HG03060 (cell line): Measurements from ENCODE around the gene PRIM2.
A peak's percentile ranks its signal among the peaks of the same experiment; 100 is the strongest.
"Not testable (repeated sequence)": the region's sequence is repeated elsewhere in the genome, so short reads cannot be mapped to it uniquely, and the experiment has no call there.

Experiments used
- ATAC-seq: cut with Tn5 transposase; IDR thresholded peaks from one replicate; pipeline ENCODE4 v1.9.1; 2021; ENCODE audit warnings: low read depth, moderate number of reproducible peaks; ENCODE audit not compliant: unreplicated experiment

Gene PRIM2

GRCh38 chr6:57317060-57317943, at the start of gene PRIM2:
Gene PRIM2 (plus strand): TSS chr6:57317630. CDS start chr6:57318446, 816 bp downstream.
- ATAC-seq: peak; percentile 63

- ATAC-seq: no peak
Measured at GRCh38 chr6:57268294-57268640, 49.2 kb upstream of the PRIM2 start.

- ATAC-seq: not testable (repeated sequence)
Measured at GRCh38 chr6:57274113-57274824, 43.2 kb upstream of the PRIM2 start.

GRCh38 chr6:57275384-57275783, 42.0 kb upstream of the PRIM2 start:
- no peak for ATAC-seq

- no peak for ATAC-seq
Measured at GRCh38 chr6:57276946-57277345, 40.5 kb upstream of the PRIM2 start.

- ATAC-seq: no peak
Measured at GRCh38 chr6:57278570-57278969, 38.9 kb upstream of the PRIM2 start.

- no peak for ATAC-seq
Measured at GRCh38 chr6:57279013-57279412, 38.4 kb upstream of the PRIM2 start.

- ATAC-seq: no peak
Measured at GRCh38 chr6:57283106-57283505, 34.3 kb upstream of the PRIM2 start.

GRCh38 chr6:57283911-57284455, 33.4 kb upstream of the PRIM2 start:
- ATAC-seq: no peak

- not testable (repeated sequence) for ATAC-seq
Measured at GRCh38 chr6:57288136-57288535, 29.3 kb upstream of the PRIM2 start.

GRCh38 chr6:57293472-57293871, 24.0 kb upstream of the PRIM2 start:
- not testable (repeated sequence) for ATAC-seq

GRCh38 chr6:57294862-57295445, 22.5 kb upstream of the PRIM2 start:
- no peak for ATAC-seq

GRCh38 chr6:57297505-57297904, 19.9 kb upstream of the PRIM2 start:
- ATAC-seq: no peak

GRCh38 chr6:57298741-57299140, 18.7 kb upstream of the PRIM2 start:
- ATAC-seq: no peak

GRCh38 chr6:57301757-57302156, 15.7 kb upstream of the PRIM2 start:
- no peak for ATAC-seq

- ATAC-seq: no peak
Measured at GRCh38 chr6:57302477-57302876, 15.0 kb upstream of the PRIM2 start.

GRCh38 chr6:57303931-57304681, 13.3 kb upstream of the PRIM2 start:
- no peak for ATAC-seq

- no peak for ATAC-seq
Measured at GRCh38 chr6:57305107-57305506, 12.3 kb upstream of the PRIM2 start.

GRCh38 chr6:57305761-57306160, 11.7 kb upstream of the PRIM2 start:
- no peak for ATAC-seq

- no peak for ATAC-seq
Measured at GRCh38 chr6:57306273-57306672, 11.2 kb upstream of the PRIM2 start.
